ENCODE results near the gene ATP13A5. TPM values are rescaled to one million over a fixed set of nuclear protein-coding genes. Genes with fewer than 3 reads are reported as not detected.

Gene ATP13A5
- total and polyA plus RNA-seq, 2 of the 8 experiments (the other 6 are each of a cell fraction or from before 2014, with no cell fraction given): not detected

GRCh38 chr3:193350744-193351143 is 27.8 kb downstream of the ATP13A5 start:
- Histone ChIP-seq H3K79me2 (ENCODE audit: control insufficient read depth in 1 of 2, insufficient read depth in 2 of 2, low read length in 2 of 2) (no peaks in the 10 kb centered on the region), H3K4me1 (replicated peaks in 1 of 4; ENCODE audit: control insufficient read depth in 3 of 4, insufficient read depth in 4 of 4, low read length in 3 of 4) (peaks cover 3 to 21% (median 17%) of the 10 kb centered on the region in 4 experiments; a peak in 6 of 7 replicates), H3K4me3 (ENCODE audit: extremely low read depth in 1 of 4, insufficient read depth in 2 of 4, low read depth in 3 of 4, low read length in 4 of 4) (no peak overlapping the region), H3K23ac (ENCODE audit: insufficient read length) (no peak overlapping the region), H3K4me2 (ENCODE audit: insufficient read depth in 1 of 2, low read depth in 2 of 2, low read length in 2 of 2) (no peak overlapping the region), H2BK15ac (ENCODE audit: low read length) (no peak overlapping the region), H4K8ac (ENCODE audit: extremely low read depth, insufficient read depth, low read length) (no peak overlapping the region), H3K18ac (ENCODE audit: extremely low read depth, low read length) (no peak overlapping the region), H3K56ac (replicated peaks; ENCODE audit: insufficient read length, low read depth, low read length) (no peak overlapping the region), H4K5ac (ENCODE audit: insufficient read length, low read depth, low read length) (no peak overlapping the region), H3K4ac (replicated peaks; ENCODE audit: insufficient read length, low read depth, low read length) (no peak overlapping the region), H2BK5ac (ENCODE audit: low read depth, low read length) (no peak overlapping the region), H3K9me3 (ENCODE audit: insufficient read depth in 2 of 2, low read depth in 1 of 2, low read length in 1 of 2) (no peaks in the 10 kb centered on the region), H3K36me3 (ENCODE audit: control insufficient read depth in 2 of 4, insufficient read depth in 4 of 4, low read length in 3 of 4) (no peaks in the 10 kb centered on the region), H4K91ac (replicated peaks; ENCODE audit: insufficient read length, low read length) (no peak overlapping the region), H3K9ac (replicated peaks in 1 of 4; ENCODE audit: extremely low read depth in 1 of 4, low read depth in 3 of 4, low read length in 3 of 4) (no peak overlapping the region), H4K20me1 (replicated peaks in 1 of 2; ENCODE audit: control insufficient read depth in 1 of 2, insufficient read depth in 2 of 2, low read length in 2 of 2) (no peaks in the 10 kb centered on the region), H3K14ac (ENCODE audit: insufficient read length) (no peak overlapping the region), H3K27ac (ENCODE audit: low read depth, low read length) (no peak overlapping the region), H2AK5ac (ENCODE audit: low read depth, low read length) (no peak overlapping the region), H3K23me2 (ENCODE audit: low read depth, low read length) (no peaks in the 10 kb centered on the region), H2BK20ac (ENCODE audit: low read length) (no peak overlapping the region), H3K27me3 (replicated peaks in 1 of 4; ENCODE audit: control insufficient read depth in 3 of 4, extremely low read depth in 1 of 4, insufficient read depth in 3 of 4, low read length in 3 of 4) (peaks cover 0 to 2% (median 0%) of the 10 kb centered on the region in 4 experiments; a peak in 1 of 7 replicates), H2AFZ (ENCODE audit: low read length) (no peak overlapping the region), H2BK120ac (replicated peaks; ENCODE audit: low read depth, low read length) (no peak overlapping the region), H3K79me1 (ENCODE audit: low read depth, low read length) (no peaks in the 10 kb centered on the region), H2BK12ac (ENCODE audit: low read depth, low read length) (no peak overlapping the region)
- DNase-seq (ENCODE audit: low read depth in 1 of 2, low spot score in 2 of 2) (no peak), FAIRE-seq (no peak)
- POLR2A ChIA-PET (ENCODE audit: partially characterized antibody): no interaction called here
- CTCF ChIA-PET (ENCODE audit: partially characterized antibody): interaction anchor here (0.6 kb wide), 1 partner anchor 198 kb away, joined by 3 read pairs; no protein-coding TSS in a partner anchor
- WGBS, 2 experiments (ENCODE audit: extremely low coverage in 1 of 2, insufficient coverage in 1 of 2, insufficient read length in 1 of 2, insufficient replicate concordance in 2 of 2, low coverage in 1 of 2, low lambda C conversion rate in 2 of 2, missing lambda C conversion rate in 1 of 2): 85% methylated on average over 2 of the region's 2 CpGs; no CpG with 5 or more reads in 1 of the 2 experiments
- TF ChIP-seq CTCF (IDR thresholded peaks at IDR 0.05; ENCODE audit: control extremely low read depth in 1 of 3, insufficient read depth in 1 of 3, low read depth in 1 of 3, low read length in 3 of 3) (no peak), E2F6 (IDR thresholded peaks at IDR 0.05) (no peak), RBBP5 (IDR thresholded peaks at IDR 0.05; ENCODE audit: borderline replicate concordance, low read depth, low read length) (no peak), CHD1 (IDR thresholded peaks at IDR 0.05; ENCODE audit: low read depth, low read length) (no peak), POLR2AphosphoS5 (IDR thresholded peaks at IDR 0.05; ENCODE audit: low read depth, low read length) (no peak), JUN (IDR thresholded peaks at IDR 0.05; ENCODE audit: low read depth, low read length) (no peak), SP1 (IDR thresholded peaks at IDR 0.05; ENCODE audit: low read depth, low read length) (no peak), CBX8 (IDR thresholded peaks at IDR 0.05; ENCODE audit: borderline replicate concordance, low read depth, low read length) (no peak), SIRT6 (IDR thresholded peaks at IDR 0.05; ENCODE audit: low read length) (no peak), ASH2L (IDR thresholded peaks at IDR 0.05; ENCODE audit: low read length) (no peak), NRF1 (IDR thresholded peaks at IDR 0.05; ENCODE audit: low read depth, low read length) (no peak), TAF7 (optimal IDR thresholded peaks at IDR 0.05; ENCODE audit: borderline replicate concordance, low read depth, low read length) (no peak)
